GM12878 (cell line): ENCODE data around the gene ZNF226. TPM values are rescaled to one million over a fixed set of nuclear protein-coding genes. Genes with fewer than 3 reads are reported as not detected.

Source experiments
- ASH2L ChIP-seq: fragments of 300-600, 200-600 bp; sonication (generic); IDR thresholded peaks from 2 replicates; pipeline ENCODE4 v1.6.1; 2017; ENCODE audit warnings: low read depth, mild to moderate bottlenecking, borderline replicate concordance
- CREB1 ChIP-seq: IDR thresholded peaks from 2 replicates; pipeline ENCODE4 v1.6.1; 2012; ENCODE audit warnings: low read depth, mild to moderate bottlenecking, inconsistent platforms
- EED ChIP-seq: sonication (generic); IDR thresholded peaks from 2 replicates; pipeline ENCODE4 v1.6.1; 2016; ENCODE audit warnings: antibody characterized with exemption, low read depth
- ELK1 ChIP-seq: IDR thresholded peaks from 2 replicates; pipeline ENCODE4 v1.6.1; 2012; ENCODE audit warnings: low read depth, low read length, improper control_type of control experiment
- FOXK2 ChIP-seq: fragments of 450-650 bp; IDR thresholded peaks from 2 replicates; pipeline ENCODE4 v1.6.1; 2017; ENCODE audit warnings: mild to moderate bottlenecking, moderate library complexity
- HDAC2 ChIP-seq: fragments of 200-600 bp; sonication (generic); IDR thresholded peaks from 2 replicates; pipeline ENCODE4 v1.6.1; 2017
- HSF1 ChIP-seq: fragments of 150-350 bp; IDR thresholded peaks from 2 replicates; pipeline ENCODE4 v1.6.1; 2014; ENCODE audit warnings: mild to moderate bottlenecking, low read depth, low read length
- IKZF2 ChIP-seq, 2 experiments: fragments of 450-650 bp; IDR thresholded peaks; 2 replicates each; pipeline ENCODE4 v1.6.1; 2017; ENCODE audit warnings: mild to moderate bottlenecking in 2 of 2, moderate library complexity in 2 of 2
- MEF2B ChIP-seq: fragments of 450-650 bp; IDR thresholded peaks from 2 replicates; pipeline ENCODE4 v1.6.1; 2018; ENCODE audit warnings: mild to moderate bottlenecking, moderate library complexity; ENCODE audit not compliant: partially characterized antibody, poor library complexity, severe bottlenecking
- NFXL1 ChIP-seq: fragments of 450-650 bp; IDR thresholded peaks from 2 replicates; pipeline ENCODE4 v1.6.1; 2017; ENCODE audit warnings: antibody characterized with exemption, mild to moderate bottlenecking, borderline replicate concordance
- RELA ChIP-seq: fragments of 450-650 bp; IDR thresholded peaks from 2 replicates; pipeline ENCODE4 v1.8.0; 2014; ENCODE audit warnings: borderline replicate concordance; ENCODE audit not compliant: partially characterized antibody
- SIN3A ChIP-seq: IDR thresholded peaks from 2 replicates; pipeline ENCODE4 v1.6.1; 2012; ENCODE audit warnings: low read depth, low read length, improper control_type of control experiment
- SMC3 ChIP-seq: IDR thresholded peaks from 2 replicates; pipeline ENCODE4 v1.6.1; 2011; ENCODE audit warnings: low read length, improper control_type of control experiment, borderline replicate concordance
- SREBF2 ChIP-seq: IDR thresholded peaks from 2 replicates; pipeline ENCODE4 v1.6.1; 2012; ENCODE audit warnings: mild to moderate bottlenecking, low read length
- WRNIP1 ChIP-seq: IDR thresholded peaks from 2 replicates; pipeline ENCODE4 v1.6.1; 2011; ENCODE audit warnings: low read depth, low read length, improper control_type of control experiment, borderline replicate concordance
- ZNF207 ChIP-seq: fragments of 450-650 bp; IDR thresholded peaks from 2 replicates; pipeline ENCODE4 v1.6.1; 2014; ENCODE audit warnings: antibody characterized with exemption, mild to moderate bottlenecking, borderline replicate concordance
- ZNF217 ChIP-seq: fragments of 450-650 bp; IDR thresholded peaks from 2 replicates; pipeline ENCODE4 v1.6.1; 2017; ENCODE audit warnings: antibody characterized with exemption, mild to moderate bottlenecking
- ZNF384 ChIP-seq: IDR thresholded peaks from 2 replicates; pipeline ENCODE4 v1.6.1; 2012; ENCODE audit warnings: low read depth, mild to moderate bottlenecking, low read length, improper control_type of control experiment, borderline replicate concordance
- polyA plus RNA-seq, 11 experiments: library from polyadenylated mRNA; depleted of rRNA in 4 of 11; unstranded in 6 of 11; stranded (reverse) in 5 of 11; fragments of >200 nt; fragmentation: Nextera tagmentation in 4 of 11; fragmentation: Illumina TruSeq in 1 of 11; extraction: Ambion mirVana in 4 of 11; extraction: Trizol in 1 of 11; gene quantifications; 1 replicate in 1 of 11; 2 replicates in 10 of 11; pipeline versions ENCODE4 v1.2.1 to v1.2.3, GENCODE V29; 2011 to 2016; ENCODE audit warnings: inconsistent platforms in 2 of 11, missing spikeins in 2 of 11, low read depth in 1 of 11
- total RNA-seq, 4 experiments: library from RNA; depleted of rRNA in 3 of 4; stranded (reverse); fragments of >200 nt in 3 of 4; fragmentation: Illumina TruSeq in 1 of 4; extraction: Trizol in 1 of 4; gene quantifications; 2 replicates each; pipeline versions ENCODE4 v1.2.1 to v1.2.3, GENCODE V29; 2013 to 2021
- TF ChIP-seq, protein P1 (sequence below): IDR thresholded peaks from 2 replicates; pipeline ENCODE4 v1.6.1; 2012; ENCODE audit warnings: improper control_type of control experiment, low read depth, low read length; ENCODE audit not compliant: insufficient replicate concordance
- TF ChIP-seq, protein P2 (sequence below): fragments of 450-650 bp; IDR thresholded peaks from 2 replicates; pipeline ENCODE4 v1.6.1; 2017; ENCODE audit warnings: mild to moderate bottlenecking

Gene ZNF226
- total and polyA plus RNA-seq, 10 of the 15 experiments (the other 5 are each of a cell fraction or from before 2014, with no cell fraction given): 13.7 to 35.3 (median 18.3) TPM

DNA sequence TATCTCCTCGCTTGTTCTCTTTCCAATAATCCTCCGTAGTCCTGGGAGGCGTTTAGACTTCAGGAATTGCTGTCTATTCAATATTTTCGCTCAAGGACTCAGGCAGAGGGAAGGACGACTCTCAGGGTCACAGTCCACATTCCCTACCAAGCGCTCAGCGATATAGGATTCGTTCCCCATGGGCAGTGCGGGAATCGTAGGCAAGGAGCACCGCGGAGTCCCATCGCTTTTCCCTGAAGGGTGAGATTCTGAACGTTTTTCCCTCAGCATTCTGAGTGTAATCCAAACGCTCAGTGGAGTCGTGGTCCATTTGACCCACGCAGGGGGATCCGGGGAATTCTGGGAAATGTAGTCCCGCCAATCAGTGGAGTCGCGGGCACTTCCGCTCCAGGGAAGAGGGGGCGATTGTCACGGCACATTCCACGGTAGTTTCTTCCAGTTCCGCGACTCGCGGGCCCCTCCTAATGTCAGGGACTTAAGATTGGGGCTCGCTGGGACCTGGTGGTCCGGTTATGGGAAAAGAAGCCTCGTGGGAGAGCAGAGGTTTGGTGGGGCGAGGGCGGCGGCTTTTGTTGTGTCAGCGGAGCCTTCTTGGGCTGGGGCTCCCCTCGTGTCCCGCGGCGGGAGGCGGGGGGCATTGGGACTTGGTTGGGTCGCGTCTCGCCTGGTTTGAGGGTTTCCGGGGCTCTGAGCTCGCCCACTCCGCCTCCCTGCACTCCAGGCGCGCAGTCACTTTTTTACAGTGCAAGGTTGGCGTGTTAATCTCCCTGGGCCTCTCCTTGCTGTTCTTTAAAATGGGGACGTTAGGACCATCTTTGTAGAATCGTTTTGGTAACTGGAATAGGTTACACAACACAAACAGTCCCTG, 23.5 kb upstream of the ZNF226 start, which contains the start of gene ZNF234 (continued):
- TF ChIP-seq, protein P1, sequence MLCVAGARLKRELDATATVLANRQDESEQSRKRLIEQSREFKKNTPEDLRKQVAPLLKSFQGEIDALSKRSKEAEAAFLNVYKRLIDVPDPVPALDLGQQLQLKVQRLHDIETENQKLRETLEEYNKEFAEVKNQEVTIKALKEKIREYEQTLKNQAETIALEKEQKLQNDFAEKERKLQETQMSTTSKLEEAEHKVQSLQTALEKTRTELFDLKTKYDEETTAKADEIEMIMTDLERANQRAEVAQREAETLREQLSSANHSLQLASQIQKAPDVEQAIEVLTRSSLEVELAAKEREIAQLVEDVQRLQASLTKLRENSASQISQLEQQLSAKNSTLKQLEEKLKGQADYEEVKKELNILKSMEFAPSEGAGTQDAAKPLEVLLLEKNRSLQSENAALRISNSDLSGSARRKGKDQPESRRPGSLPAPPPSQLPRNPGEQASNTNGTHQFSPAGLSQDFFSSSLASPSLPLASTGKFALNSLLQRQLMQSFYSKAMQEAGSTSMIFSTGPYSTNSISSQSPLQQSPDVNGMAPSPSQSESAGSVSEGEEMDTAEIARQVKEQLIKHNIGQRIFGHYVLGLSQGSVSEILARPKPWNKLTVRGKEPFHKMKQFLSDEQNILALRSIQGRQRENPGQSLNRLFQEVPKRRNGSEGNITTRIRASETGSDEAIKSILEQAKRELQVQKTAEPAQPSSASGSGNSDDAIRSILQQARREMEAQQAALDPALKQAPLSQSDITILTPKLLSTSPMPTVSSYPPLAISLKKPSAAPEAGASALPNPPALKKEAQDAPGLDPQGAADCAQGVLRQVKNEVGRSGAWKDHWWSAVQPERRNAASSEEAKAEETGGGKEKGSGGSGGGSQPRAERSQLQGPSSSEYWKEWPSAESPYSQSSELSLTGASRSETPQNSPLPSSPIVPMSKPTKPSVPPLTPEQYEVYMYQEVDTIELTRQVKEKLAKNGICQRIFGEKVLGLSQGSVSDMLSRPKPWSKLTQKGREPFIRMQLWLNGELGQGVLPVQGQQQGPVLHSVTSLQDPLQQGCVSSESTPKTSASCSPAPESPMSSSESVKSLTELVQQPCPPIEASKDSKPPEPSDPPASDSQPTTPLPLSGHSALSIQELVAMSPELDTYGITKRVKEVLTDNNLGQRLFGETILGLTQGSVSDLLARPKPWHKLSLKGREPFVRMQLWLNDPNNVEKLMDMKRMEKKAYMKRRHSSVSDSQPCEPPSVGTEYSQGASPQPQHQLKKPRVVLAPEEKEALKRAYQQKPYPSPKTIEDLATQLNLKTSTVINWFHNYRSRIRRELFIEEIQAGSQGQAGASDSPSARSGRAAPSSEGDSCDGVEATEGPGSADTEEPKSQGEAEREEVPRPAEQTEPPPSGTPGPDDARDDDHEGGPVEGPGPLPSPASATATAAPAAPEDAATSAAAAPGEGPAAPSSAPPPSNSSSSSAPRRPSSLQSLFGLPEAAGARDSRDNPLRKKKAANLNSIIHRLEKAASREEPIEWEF: no peak
- TF ChIP-seq HDAC2 (no peak), SIN3A (no peak; the same call in 1 of the 2 replicates), ZNF384 (no peak), WRNIP1 (no peak), HSF1 (no peak), ELK1 (peak; percentile 64), SREBF2 (no peak), NFXL1 (no peak), FOXK2 (no peak), ASH2L (no peak), SMC3 (0 out of 2 replicates have a peak, but pooled peaks have one; percentile 6), MEF2B (peak; percentile 32), ZNF207 (0 out of 2 replicates have a peak, but pooled peaks have one; percentile 16), ZNF217 (peak; percentile 89), CREB1 (peak; percentile 78), RELA (no peak), EED (no peak; the same call in none of the 2 replicates), IKZF2 (IDR thresholded peaks at IDR 0.05) (0 out of 4 replicates have a peak, but pooled peaks have one; percentile 22 to 25)
- TF ChIP-seq, protein P2, sequence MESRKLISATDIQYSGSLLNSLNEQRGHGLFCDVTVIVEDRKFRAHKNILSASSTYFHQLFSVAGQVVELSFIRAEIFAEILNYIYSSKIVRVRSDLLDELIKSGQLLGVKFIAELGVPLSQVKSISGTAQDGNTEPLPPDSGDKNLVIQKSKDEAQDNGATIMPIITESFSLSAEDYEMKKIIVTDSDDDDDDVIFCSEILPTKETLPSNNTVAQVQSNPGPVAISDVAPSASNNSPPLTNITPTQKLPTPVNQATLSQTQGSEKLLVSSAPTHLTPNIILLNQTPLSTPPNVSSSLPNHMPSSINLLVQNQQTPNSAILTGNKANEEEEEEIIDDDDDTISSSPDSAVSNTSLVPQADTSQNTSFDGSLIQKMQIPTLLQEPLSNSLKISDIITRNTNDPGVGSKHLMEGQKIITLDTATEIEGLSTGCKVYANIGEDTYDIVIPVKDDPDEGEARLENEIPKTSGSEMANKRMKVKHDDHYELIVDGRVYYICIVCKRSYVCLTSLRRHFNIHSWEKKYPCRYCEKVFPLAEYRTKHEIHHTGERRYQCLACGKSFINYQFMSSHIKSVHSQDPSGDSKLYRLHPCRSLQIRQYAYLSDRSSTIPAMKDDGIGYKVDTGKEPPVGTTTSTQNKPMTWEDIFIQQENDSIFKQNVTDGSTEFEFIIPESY: no peak
